Activated CD8-positive, alpha-beta T cell treated with anti-CD3 and anti-CD28 coated beads for 36 hours (primary cell): ENCODE results near the gene KMT5B. TPM values are rescaled to one million over a fixed set of nuclear protein-coding genes. Genes with fewer than 3 reads are reported as not detected.

ENCODE experiments used
- ATAC-seq: fragments of 200-7000 bp; cut with Tn5 transposase; one replicate; pipeline ENCODE4 v1.10.0; 2021; ENCODE audit warnings: mild to moderate bottlenecking, moderate library complexity
- CTCF ChIA-PET: fragments of 350-600 bp; sonication (Branson Sonifier 250); formaldehyde crosslinking; loops from one replicate; lab custom pipeline; 2021; ENCODE audit warnings: antibody characterized with exemption; lab: Charles Lee
- POLR2A ChIA-PET: fragments of 350-600 bp; sonication (Branson Sonifier 250); formaldehyde crosslinking; loops from one replicate; lab custom pipeline; 2021; ENCODE audit warnings: antibody characterized with exemption; lab: Charles Lee
- DNase-seq: peaks from one replicate; pipeline ENCODE4 v3.0.0-alpha.2; 2020
- H3K27ac Mint-ChIP-seq: one replicate; pipeline ENCODE4 v1.8.0; 2021; ENCODE audit warnings: mild to moderate bottlenecking, mixed read lengths
- H3K27me3 Mint-ChIP-seq: one replicate; pipeline ENCODE4 v1.8.0; 2021; ENCODE audit warnings: mixed read lengths
- H3K36me3 Mint-ChIP-seq: one replicate; pipeline ENCODE4 v1.8.0; 2021; ENCODE audit warnings: low read depth, mixed read lengths
- H3K4me1 Mint-ChIP-seq: one replicate; pipeline ENCODE4 v1.8.0; 2021; ENCODE audit warnings: low read depth, mixed read lengths
- H3K4me3 Mint-ChIP-seq: one replicate; pipeline ENCODE4 v1.8.0; 2021; ENCODE audit warnings: mild to moderate bottlenecking, moderate library complexity, mixed read lengths
- H3K9me3 Mint-ChIP-seq: one replicate; pipeline ENCODE4 v1.8.0; 2021; ENCODE audit warnings: mixed read lengths
- intact Hi-C: fragments of 100-400 bp; cut with micrococcal nuclease; formaldehyde crosslinking; loops from one replicate; pipeline ENCODE4 v1.10.0; 2022
- total RNA-seq, 2 experiments: library from RNA; stranded (reverse); gene quantifications; one replicate each; pipeline ENCODE4 v1.2.3, GENCODE V29; 2021
- TF ChIP-seq, protein P1 (sequence below): fragments of 200-600 bp; IDR thresholded peaks from one replicate; pipeline ENCODE4 v1.8.0; 2022; ENCODE audit warnings: antibody characterized with exemption, mild to moderate bottlenecking

Gene KMT5B
- total RNA-seq, 2 experiments from 2014 or later, result 16.9 to 17.9 TPM

DNA sequence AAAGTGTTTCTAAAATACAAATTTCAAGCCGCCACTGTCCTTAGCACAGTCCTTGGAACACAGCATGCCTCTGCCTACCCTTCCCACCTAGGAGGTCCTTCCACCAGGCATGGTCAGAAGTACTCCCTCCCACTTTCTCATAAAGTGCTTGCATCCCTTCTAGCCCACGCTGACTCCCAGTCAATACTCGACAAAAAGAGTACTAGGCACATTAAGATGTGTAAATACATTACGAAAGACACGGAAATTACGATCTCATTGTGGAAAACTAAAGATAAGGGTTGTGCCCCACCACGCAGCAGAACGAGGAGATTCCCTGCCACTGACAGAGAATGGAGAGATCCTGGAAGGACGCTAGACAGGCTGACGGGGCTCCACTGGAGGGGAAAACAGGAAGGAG is 105.4 kb downstream of the KMT5B start:
- intact Hi-C loops, result no loop called here
- DNase-seq (no peak), ATAC-seq (no peak)
- Mint-ChIP-seq H3K27ac (no peak overlapping the region), H3K27me3 (no peaks in the 10 kb centered on the region), H3K4me3 (no peak overlapping the region), H3K4me1 (no peaks in the 10 kb centered on the region), H3K36me3 (peaks cover 1% of the 10 kb centered on the region), H3K9me3 (no peaks in the 10 kb centered on the region)
- POLR2A ChIA-PET, result no interaction called here
- CTCF ChIA-PET, result no interaction called here
- TF ChIP-seq, protein P1, sequence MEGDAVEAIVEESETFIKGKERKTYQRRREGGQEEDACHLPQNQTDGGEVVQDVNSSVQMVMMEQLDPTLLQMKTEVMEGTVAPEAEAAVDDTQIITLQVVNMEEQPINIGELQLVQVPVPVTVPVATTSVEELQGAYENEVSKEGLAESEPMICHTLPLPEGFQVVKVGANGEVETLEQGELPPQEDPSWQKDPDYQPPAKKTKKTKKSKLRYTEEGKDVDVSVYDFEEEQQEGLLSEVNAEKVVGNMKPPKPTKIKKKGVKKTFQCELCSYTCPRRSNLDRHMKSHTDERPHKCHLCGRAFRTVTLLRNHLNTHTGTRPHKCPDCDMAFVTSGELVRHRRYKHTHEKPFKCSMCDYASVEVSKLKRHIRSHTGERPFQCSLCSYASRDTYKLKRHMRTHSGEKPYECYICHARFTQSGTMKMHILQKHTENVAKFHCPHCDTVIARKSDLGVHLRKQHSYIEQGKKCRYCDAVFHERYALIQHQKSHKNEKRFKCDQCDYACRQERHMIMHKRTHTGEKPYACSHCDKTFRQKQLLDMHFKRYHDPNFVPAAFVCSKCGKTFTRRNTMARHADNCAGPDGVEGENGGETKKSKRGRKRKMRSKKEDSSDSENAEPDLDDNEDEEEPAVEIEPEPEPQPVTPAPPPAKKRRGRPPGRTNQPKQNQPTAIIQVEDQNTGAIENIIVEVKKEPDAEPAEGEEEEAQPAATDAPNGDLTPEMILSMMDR, result no peak

DNA sequence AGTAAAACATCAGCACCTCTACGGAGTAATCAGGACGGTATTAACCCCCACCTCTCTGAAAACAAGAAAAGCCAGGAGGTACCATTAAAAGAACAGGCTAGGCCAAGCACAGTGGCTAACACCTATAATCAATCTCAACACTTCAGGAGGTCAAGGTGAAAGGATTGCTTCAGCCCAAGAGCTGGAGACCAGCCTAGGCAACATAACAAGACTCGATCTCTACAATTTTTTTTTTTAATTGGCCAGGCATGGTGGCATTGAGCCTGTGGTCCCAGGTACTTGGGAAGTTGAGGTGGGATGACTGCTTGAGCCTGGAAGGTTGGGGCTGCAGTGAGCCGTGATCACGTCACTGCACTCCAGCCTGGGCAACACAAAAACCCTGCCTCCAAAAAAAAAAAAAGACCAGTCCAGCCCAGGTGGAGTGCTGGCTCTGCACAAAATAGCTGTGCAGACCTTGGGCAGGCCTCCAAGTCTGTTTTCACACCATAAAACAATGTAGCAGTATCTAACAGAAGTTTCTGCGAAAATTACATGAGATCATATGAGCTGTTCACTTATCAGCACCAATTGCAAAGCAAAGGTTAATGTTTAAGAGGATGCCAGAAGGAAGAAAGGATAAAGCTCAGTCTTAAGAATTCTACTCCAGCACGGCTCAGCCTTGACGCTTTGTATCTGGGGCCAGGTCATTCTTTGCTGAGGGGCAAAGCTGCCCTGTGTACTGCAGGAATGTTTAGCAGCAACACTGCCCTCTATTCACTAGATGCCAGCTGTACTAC is 106.7 kb downstream of the KMT5B start:
- TF ChIP-seq, protein P1, result no peak
- DNase-seq (no peak), ATAC-seq (no peak)
- peaks cover 1% of the 10 kb centered on the region for H3K36me3 Mint-ChIP-seq
- H3K27ac Mint-ChIP-seq, result no peak overlapping the region
- intact Hi-C loops, result no loop called here
- no peak overlapping the region for H3K4me3 Mint-ChIP-seq
- POLR2A ChIA-PET, result interaction anchor here (0.7 to 0.8 kb wide), 2 partner anchors 12 to 24 kb away, joined by 3 to 4 read pairs; no protein-coding TSS in a partner anchor
- H3K27me3 Mint-ChIP-seq, result no peaks in the 10 kb centered on the region
- H3K9me3 Mint-ChIP-seq, result no peaks in the 10 kb centered on the region
- H3K4me1 Mint-ChIP-seq, result no peaks in the 10 kb centered on the region
- CTCF ChIA-PET, result no interaction called here

Other genes with a start within 250 kb of the KMT5B start
- gene UNC93B1, start 209.2 kb downstream of the KMT5B start, total RNA-seq, result 10 to 100 TPM; 12.4 to 13.0 TPM
- under 1 TPM; 0.09 to 0.11 TPM for gene ALDH3B1, start 203.0 kb downstream of the KMT5B start, total RNA-seq
- 100 to 1,000 TPM; 105 to 109 TPM for gene NDUFS8, start 182.6 kb downstream of the KMT5B start, total RNA-seq
- 100 to 1,000 TPM; 129 to 138 TPM for gene TCIRG1, start 174.3 kb downstream of the KMT5B start, total RNA-seq
- gene CHKA, start 91.9 kb downstream of the KMT5B start, total RNA-seq, result 10 to 100 TPM; 15.8 to 16.7 TPM
- 10 to 100 TPM; 38.0 to 40.7 TPM for gene C11orf24, start 58.7 kb upstream of the KMT5B start, total RNA-seq
- 10 to 100 TPM; 10.5 to 15.3 TPM for gene LRP5, start 99.3 kb upstream of the KMT5B start, total RNA-seq
- 100 to 1,000 TPM in 1 of 2 experiments, 10 to 100 TPM in 1; 95.4 to 103 TPM for gene PPP6R3, start 247.5 kb upstream of the KMT5B start, total RNA-seq